ENCODE measurements around the gene PGF.

Gene PGF

DNA sequence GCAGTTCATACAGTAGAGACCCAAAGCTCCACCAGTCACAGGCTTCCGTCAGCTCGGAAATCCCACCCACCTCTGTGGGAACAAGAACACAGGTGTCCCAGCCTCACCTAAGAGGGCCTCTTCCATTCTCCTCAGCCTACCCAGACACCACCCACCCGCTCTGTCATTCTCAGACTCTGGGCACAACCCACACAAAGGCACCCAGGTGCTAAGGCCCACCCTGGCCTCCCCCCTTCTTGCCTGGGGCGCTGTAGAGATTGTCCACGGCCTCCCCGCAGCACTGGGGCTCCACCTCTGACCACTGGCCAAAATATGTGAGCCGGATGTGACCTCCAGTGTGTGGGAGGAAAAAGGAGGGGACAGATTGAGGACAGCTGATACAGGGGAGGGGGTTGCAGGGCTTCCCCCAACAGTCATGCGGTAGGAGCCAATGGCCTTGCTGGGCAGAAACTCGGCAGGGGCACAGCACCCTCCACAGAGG is 46.5 kb downstream of the PGF start:
- H3K4me1 ChIP-seq (ENCODE audit: insufficient read depth, low read length) = no peaks in the 10 kb centered on the region
- no peaks in the 10 kb centered on the region for H3K9me3 ChIP-seq (ENCODE audit: control insufficient read depth, insufficient read depth, low read length)

DNA sequence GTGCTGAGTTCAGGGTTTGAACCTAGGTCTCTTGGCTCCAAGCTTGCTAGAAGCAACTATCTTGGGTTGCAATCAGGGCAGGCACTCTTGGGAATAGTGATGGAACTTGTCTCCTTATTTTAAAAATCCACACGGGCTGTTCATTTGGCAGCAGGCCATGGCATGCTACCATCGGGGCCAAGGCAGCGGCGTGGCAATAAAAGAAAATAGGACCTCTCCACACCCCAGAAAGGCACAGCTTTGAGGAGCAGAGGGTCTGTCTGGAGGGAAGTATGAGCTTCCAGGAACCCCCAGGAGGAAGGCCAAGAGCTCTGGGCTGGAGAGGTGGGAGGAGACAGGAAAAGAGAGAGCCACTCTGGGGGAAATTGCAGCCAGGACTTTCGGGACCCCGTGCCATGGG is 47.7 kb downstream of the PGF start:
- no peak overlapping the region for H3K9ac ChIP-seq (ENCODE audit: low read depth, low read length)
- H3K9me3 ChIP-seq (ENCODE audit: control insufficient read depth, insufficient read depth, low read length) = no peaks in the 10 kb centered on the region
- no peaks in the 10 kb centered on the region; the same call in 1 of the 2 replicates for H3K4me1 ChIP-seq (ENCODE audit: insufficient read depth, low read length)
- H3K36me3 ChIP-seq (ENCODE audit: insufficient read depth, low read length) = peaks cover 10% of the 10 kb centered on the region; the same call in 1 of the 2 replicates

More for the DNA sequence above, 46.5 kb downstream of the PGF start:
- Histone ChIP-seq H3K36me3 (ENCODE audit: insufficient read depth, low read length) (peaks cover 1% of the 10 kb centered on the region; the same call in 1 of the 2 replicates), H3K9ac (ENCODE audit: low read depth, low read length) (no peak overlapping the region)

DNA sequence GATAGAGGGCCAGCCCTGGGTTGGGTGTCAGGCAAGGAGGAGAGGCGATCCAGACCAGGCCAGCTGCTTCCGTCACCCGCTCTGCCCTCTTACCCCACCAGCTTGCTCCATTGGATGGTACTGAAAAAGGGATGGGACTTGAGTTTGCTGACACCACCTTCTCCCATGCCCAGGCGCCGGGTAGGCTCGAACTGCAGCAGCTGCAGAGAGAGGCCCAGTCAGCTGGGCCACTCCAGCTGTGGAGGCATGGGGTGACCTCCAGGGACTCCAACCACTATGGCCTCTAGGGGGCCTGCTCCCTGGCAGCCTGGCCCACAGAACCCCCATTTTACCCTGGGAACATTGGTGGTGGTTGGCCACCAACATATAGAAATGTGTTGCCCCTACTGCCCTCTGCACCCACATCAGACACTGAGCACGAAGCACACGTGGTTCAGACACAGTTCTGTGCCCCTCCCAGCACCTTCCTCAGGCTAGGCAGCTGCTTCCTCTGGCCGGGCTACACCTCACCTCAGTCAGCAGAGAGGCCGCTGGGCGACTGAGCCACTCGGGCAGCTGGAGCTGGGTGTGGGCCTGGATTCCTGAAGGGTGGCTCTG is 48.4 kb downstream of the PGF start:
- H3K36me3 ChIP-seq (ENCODE audit: insufficient read depth, low read length) = peaks cover 12% of the 10 kb centered on the region; the same call in 1 of the 2 replicates
- no peaks in the 10 kb centered on the region for H3K9me3 ChIP-seq (ENCODE audit: control insufficient read depth, insufficient read depth, low read length)
- H3K9ac ChIP-seq (ENCODE audit: low read depth, low read length) = no peak overlapping the region
- no peaks in the 10 kb centered on the region; the same call in 1 of the 2 replicates for H3K4me1 ChIP-seq (ENCODE audit: insufficient read depth, low read length)

DNA sequence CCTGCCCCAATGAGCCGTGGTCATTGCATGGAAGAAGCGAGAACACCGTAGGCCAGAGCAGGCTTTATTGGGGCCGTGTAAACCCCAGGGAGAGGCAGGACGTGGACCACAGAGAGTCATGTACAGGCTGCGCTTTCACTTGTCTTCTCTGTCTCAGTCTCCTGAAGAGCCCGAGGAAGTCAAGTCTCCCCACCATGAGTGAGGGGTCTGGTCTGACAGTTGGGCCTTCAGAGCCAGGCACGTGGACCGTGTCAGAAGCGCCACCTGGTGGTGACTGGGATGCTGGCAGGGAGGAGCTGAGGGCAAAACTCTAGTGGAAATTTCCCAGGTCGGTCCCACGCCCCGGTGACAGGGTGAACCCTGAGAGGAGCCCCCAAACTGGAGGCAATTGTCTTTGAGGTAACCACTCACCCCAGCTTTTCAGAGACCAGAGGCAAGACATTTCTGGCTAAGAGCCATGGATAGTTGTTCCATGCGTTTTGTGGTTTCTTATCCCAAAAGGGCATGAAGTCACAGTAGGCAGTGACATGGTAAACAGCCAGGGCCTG is 49.7 kb downstream of the PGF start:
- Histone ChIP-seq H3K9ac (ENCODE audit: low read depth, low read length) (no peak overlapping the region), H3K4me1 (ENCODE audit: insufficient read depth, low read length) (no peaks in the 10 kb centered on the region; the same call in 1 of the 2 replicates), H3K36me3 (ENCODE audit: insufficient read depth, low read length) (peaks cover 23% of the 10 kb centered on the region), H3K9me3 (ENCODE audit: control insufficient read depth, insufficient read depth, low read length) (no peaks in the 10 kb centered on the region)

DNA sequence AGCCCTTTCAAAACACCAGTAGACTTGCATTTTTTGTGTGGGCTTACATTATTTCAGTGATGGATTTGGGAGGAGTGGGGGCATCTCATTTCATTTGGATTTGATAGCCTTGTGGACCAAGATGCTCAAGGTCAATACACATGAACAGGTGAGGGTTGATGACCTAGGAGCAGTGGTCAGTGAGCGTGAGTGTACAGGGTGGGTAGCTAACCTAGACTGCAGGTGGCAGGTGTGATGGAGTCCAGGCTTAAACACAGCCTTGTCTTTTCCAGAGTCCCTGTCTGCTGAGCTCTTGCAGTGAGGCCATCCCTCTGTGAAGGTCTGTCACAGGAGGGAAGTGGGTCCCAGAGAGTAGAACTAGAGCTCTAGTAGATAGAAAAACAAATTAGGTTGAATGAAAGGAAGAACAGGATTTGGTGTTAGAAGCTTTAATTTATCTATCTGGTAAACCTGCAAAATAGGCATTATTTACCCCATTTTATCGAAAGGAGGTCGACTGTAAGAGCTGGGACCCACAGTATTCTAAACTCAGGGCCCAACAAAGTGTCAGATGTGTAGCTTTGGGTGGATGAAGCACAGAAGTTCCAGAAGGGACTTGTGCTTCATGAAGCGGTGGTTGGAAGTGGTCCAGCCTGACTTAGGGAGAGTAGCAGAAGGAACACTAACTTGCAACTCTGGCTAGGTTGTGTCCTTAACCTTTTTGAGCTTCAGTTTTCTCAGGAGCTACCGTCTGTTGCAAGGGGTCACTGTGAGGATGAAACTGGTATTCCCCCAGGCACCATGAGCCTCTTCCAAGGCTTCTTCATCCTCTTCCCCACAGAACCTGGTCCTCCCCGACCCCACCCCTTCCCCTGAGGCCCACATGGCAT is 50.5 kb downstream of the PGF start:
- Histone ChIP-seq H3K36me3 (ENCODE audit: insufficient read depth, low read length) (peaks cover 26% of the 10 kb centered on the region), H3K9ac (ENCODE audit: low read depth, low read length) (no peak overlapping the region), H3K9me3 (ENCODE audit: control insufficient read depth, insufficient read depth, low read length) (no peaks in the 10 kb centered on the region)

DNA sequence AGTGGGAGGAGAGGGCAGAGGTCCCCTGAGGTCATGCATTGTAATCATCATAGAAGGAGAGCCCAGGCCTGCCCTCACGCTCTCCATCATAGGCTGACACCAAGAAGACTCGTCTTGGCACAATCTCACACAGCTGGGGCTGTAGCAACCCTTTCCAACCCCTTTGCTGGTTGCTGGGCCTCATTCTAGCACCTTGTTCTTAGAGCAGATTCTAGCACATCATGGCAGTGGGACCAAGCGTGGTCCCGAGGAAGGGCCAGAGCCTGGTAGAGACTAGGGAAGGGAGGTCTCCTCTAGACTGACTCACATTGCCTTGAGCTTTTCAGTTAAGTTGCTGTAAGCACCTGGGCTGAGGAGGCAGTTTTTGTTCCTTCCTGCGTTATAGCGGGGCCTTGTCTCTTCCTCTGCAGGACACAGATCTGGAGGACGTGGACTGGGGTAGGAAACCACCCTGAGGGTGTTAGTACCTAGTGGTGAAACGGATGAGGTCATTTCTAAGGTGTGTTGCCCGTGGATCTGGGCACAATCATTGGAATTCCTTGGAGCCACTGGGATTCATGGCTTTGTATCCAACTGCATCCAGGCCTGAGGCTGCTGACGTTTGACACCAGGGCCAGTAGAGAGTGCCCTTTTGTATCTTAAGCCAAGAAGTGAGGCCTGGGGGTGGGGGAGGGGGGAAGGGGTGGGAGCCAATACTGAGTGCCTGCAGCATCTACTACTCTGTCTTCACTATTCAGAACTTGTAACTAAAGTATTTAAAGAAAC is 52.3 kb downstream of the PGF start:
- Histone ChIP-seq H3K9ac (ENCODE audit: low read depth, low read length) (no peak overlapping the region), H3K9me3 (ENCODE audit: control insufficient read depth, insufficient read depth, low read length) (no peaks in the 10 kb centered on the region), H3K4me1 (ENCODE audit: insufficient read depth, low read length) (no peaks in the 10 kb centered on the region; the same call in 1 of the 2 replicates), H3K36me3 (ENCODE audit: insufficient read depth, low read length) (peaks cover 40% of the 10 kb centered on the region)

More for the DNA sequence above, 50.5 kb downstream of the PGF start:
- H3K4me1 ChIP-seq (ENCODE audit: insufficient read depth, low read length) = no peaks in the 10 kb centered on the region; the same call in 1 of the 2 replicates

DNA sequence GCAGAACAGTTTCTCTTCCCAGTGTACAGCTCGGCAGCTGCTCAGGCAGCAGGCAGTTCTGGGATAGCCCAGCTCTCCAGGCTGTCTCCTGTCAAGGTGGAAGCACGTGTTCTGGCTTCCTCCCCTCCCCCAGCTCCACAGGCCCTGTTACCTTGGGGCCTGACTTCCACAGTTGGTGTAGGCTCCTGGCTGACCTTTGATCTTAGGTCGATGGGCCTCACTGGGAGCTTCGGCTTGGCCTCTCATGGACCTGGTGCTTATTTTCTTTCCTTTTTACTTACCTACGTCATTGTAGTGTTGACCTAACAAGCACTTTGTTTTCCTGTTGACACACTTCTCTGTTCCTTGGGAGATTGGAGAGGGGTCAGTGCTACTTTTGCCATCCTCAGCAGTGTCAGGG is 56.7 kb downstream of the PGF start:
- H3K4me1 ChIP-seq (ENCODE audit: insufficient read depth, low read length) = no peaks in the 10 kb centered on the region; the same call in 1 of the 2 replicates
- H3K9me3 ChIP-seq (ENCODE audit: control insufficient read depth, insufficient read depth, low read length) = no peaks in the 10 kb centered on the region
- no peak overlapping the region for H3K9ac ChIP-seq (ENCODE audit: low read depth, low read length)
- peaks cover 64% of the 10 kb centered on the region for H3K36me3 ChIP-seq (ENCODE audit: insufficient read depth, low read length)

DNA sequence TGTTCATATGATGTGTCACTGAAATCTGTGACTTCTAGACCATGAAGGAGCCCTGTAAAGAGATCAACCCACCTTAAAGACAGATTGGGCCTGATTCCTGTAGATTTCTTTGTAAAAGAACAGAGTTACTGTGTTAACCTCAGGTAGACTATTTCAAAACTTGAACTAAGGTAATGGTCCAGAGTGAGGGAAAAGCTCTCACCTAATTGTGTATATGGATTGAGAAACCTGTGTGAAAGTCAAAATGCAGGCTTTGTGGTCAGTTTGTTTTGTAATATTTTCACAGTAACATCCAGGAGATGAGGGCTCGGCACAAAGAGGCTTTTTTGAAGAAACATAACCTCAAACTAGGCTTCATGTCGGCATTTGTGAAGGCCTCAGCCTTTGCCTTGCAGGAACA is 57.3 kb downstream of the PGF start:
- H3K9me3 ChIP-seq (ENCODE audit: control insufficient read depth, insufficient read depth, low read length) = no peaks in the 10 kb centered on the region
- H3K9ac ChIP-seq (ENCODE audit: low read depth, low read length) = no peak overlapping the region
- no peaks in the 10 kb centered on the region; the same call in 1 of the 2 replicates for H3K4me1 ChIP-seq (ENCODE audit: insufficient read depth, low read length)
- peaks cover 67% of the 10 kb centered on the region for H3K36me3 ChIP-seq (ENCODE audit: insufficient read depth, low read length)

DNA sequence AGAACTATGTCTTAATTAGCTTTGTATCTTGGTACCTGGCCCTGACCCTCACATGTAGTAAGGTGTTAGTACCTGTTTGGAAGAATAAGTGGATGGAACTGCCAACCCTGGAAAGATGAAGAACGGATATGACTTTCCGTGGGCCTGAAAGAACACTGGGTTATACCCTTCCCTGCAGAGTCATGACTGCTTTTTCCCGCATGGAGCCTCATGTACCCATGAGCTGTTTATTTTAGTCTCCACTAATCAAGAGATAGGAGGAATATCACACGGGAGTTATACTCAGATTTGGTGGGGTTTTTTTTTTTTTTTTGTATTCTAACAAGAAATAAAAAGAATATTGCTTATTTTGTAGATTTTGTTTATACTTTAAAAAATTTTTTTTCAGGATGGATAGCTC is 57.8 kb downstream of the PGF start:
- Histone ChIP-seq H3K9ac (ENCODE audit: low read depth, low read length) (no peak overlapping the region), H3K9me3 (ENCODE audit: control insufficient read depth, insufficient read depth, low read length) (no peaks in the 10 kb centered on the region), H3K4me1 (ENCODE audit: insufficient read depth, low read length) (no peaks in the 10 kb centered on the region), H3K36me3 (ENCODE audit: insufficient read depth, low read length) (peaks cover 67% of the 10 kb centered on the region)

DNA sequence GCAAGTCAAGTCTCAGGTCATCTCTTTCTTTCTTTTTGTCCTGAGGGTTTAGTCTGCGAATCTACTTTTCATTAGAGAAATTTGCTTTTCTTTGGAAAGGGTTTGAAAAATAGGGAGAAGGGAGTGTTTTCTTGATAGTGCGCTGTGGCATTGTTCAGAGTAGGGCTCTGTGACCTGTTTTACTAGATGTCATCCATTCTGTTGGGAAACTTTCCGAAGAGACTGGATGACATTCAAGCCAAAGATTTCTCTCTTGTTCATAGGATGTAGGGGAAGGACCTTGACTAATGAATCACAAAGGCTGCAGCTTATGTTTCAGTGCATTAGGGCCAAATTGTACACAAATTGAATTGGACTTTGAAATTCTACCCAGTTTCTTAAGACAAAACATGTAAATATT is 59.0 kb downstream of the PGF start:
- peaks cover 66% of the 10 kb centered on the region for H3K36me3 ChIP-seq (ENCODE audit: insufficient read depth, low read length)
- no peaks in the 10 kb centered on the region for H3K9me3 ChIP-seq (ENCODE audit: control insufficient read depth, insufficient read depth, low read length)
- no peaks in the 10 kb centered on the region for H3K4me1 ChIP-seq (ENCODE audit: insufficient read depth, low read length)
- no peak overlapping the region for H3K9ac ChIP-seq (ENCODE audit: low read depth, low read length)

DNA sequence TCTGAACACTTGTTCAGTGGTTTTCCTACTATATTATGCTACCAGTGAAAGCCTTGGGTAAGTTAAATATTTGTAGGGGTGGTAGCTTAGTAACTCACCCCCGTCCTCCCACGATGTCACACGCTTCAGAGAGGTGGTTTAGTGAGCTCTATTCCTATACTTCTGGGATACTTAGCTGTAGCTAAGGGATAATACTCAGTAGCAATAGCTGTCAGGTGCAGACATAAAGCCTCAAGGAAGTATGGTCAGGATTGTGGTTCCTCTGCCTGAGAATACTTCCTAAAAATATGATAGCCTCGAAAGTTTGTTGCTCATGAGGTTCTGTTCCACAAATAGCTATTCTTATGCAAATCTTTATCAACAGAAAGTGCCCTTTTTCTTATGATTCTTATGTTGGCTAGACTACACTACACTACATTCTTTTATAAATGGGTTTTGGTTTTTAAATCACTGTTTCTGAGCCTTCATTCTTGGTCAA is 61.7 kb downstream of the PGF start:
- Histone ChIP-seq H3K36me3 (ENCODE audit: insufficient read depth, low read length) (peaks cover 50% of the 10 kb centered on the region), H3K9me3 (ENCODE audit: control insufficient read depth, insufficient read depth, low read length) (no peaks in the 10 kb centered on the region)

DNA sequence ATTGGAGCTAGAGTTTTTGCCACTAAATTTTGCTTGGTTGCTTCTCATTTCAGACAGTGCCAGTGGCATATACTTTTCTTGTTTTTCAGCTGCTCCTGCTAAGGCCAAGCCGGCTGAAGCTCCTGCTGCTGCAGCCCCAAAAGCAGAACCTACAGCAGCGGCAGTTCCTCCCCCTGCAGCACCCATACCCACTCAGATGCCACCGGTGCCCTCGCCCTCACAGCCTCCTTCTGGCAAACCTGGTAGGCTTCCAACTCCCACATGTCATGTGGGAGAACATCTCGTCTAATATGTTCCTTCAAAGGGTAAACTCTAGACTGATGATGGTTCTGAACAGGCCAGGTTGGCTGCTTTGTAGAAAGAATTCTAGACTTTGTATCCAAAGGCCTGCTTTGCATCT is 62.7 kb downstream of the PGF start:
- H3K4me1 ChIP-seq (ENCODE audit: insufficient read depth, low read length) = no peaks in the 10 kb centered on the region; the same call in 1 of the 2 replicates
- H3K9me3 ChIP-seq (ENCODE audit: control insufficient read depth, insufficient read depth, low read length) = no peaks in the 10 kb centered on the region
- no peak overlapping the region for H3K9ac ChIP-seq (ENCODE audit: low read depth, low read length)
- peaks cover 47% of the 10 kb centered on the region for H3K36me3 ChIP-seq (ENCODE audit: insufficient read depth, low read length)

More for the DNA sequence above, 61.7 kb downstream of the PGF start:
- Histone ChIP-seq H3K4me1 (ENCODE audit: insufficient read depth, low read length) (no peaks in the 10 kb centered on the region; the same call in 1 of the 2 replicates), H3K9ac (ENCODE audit: low read depth, low read length) (no peak overlapping the region)

DNA sequence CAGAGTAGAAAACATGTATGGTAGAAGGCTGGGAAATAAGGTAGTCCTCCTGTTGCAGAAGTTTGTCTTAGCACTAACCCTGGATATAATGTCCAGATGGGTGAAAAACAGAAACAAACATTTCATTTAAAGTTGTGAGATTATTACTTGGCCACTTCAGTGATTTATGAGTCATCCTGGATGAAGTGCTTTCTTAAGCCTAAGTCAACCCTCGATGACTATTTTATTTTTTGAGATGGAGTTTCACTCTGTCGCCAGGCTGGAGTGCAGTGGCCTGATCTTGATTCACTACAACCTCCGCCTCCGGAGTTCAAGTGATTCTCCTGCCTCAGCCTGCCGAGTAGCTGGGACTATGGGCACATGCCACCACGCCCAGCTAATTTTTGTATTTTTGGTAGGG is 63.5 kb downstream of the PGF start:
- no peaks in the 10 kb centered on the region; the same call in 1 of the 2 replicates for H3K4me1 ChIP-seq (ENCODE audit: insufficient read depth, low read length)
- H3K9ac ChIP-seq (ENCODE audit: low read depth, low read length) = no peak overlapping the region
- no peaks in the 10 kb centered on the region for H3K9me3 ChIP-seq (ENCODE audit: control insufficient read depth, insufficient read depth, low read length)
- peaks cover 39% of the 10 kb centered on the region for H3K36me3 ChIP-seq (ENCODE audit: insufficient read depth, low read length)

All from ES-I3 (cell line).